ENCODE results near the gene NF2.

NF2 gene

GRCh38 chr22:29569011-29569678 lies 34.3 kb upstream of the NF2 start:
- POLR2A ChIA-PET, result interaction anchor here (1.7 kb wide), 1 partner anchor 16 kb away, joined by 4 read pairs; the partner anchor contains the start of gene THOC5
- CTCF ChIA-PET, result no interaction called here

GRCh38 chr22:29570456-29570855 lies 33.0 kb upstream of the NF2 start:
- ChIA-PET CTCF (interaction anchor here (1.0 kb wide), 1 partner anchor 17 kb away, joined by 3 read pairs; the partner anchor contains the start of gene THOC5), POLR2A (interaction anchor here (1.7 kb wide), 1 partner anchor 17 kb away, joined by 4 read pairs; the partner anchor contains the start of gene THOC5)
- TF ChIP-seq ELF4 (IDR thresholded peaks at IDR 0.05), result no peak
- TF ChIP-seq LEF1 (IDR thresholded peaks at IDR 0.05; ENCODE audit: borderline replicate concordance), result no peak
- no peak for TF ChIP-seq HDGF (IDR thresholded peaks at IDR 0.05; ENCODE audit: borderline replicate concordance)
- no peak for TF ChIP-seq NFRKB (IDR thresholded peaks at IDR 0.05)
- TF ChIP-seq FOXM1 (IDR thresholded peaks at IDR 0.05; ENCODE audit: borderline replicate concordance), result no peak
- DNase-seq (ENCODE audit: extremely low spot score), result no peak

More at GRCh38 chr22:29569011-29569678, 34.3 kb upstream of the NF2 start:
- no peak for DNase-seq (ENCODE audit: extremely low spot score)
- no peak for TF ChIP-seq FOXK2 (IDR thresholded peaks at IDR 0.05)
- no peak for TF ChIP-seq BHLHE40 (IDR thresholded peaks at IDR 0.05; ENCODE audit: borderline replicate concordance)
- no peak for TF ChIP-seq ELF4 (IDR thresholded peaks at IDR 0.05)
- TF ChIP-seq ZNF384 (IDR thresholded peaks at IDR 0.05), result no peak
- no peak for TF ChIP-seq L3MBTL2 (conservative IDR thresholded peaks at IDR 0.05)
- TF ChIP-seq PKNOX1 (IDR thresholded peaks at IDR 0.05), result no peak
- TF ChIP-seq HDGF (IDR thresholded peaks at IDR 0.05; ENCODE audit: borderline replicate concordance), result no peak
- no peak for TF ChIP-seq TARDBP (IDR thresholded peaks at IDR 0.05)
- TF ChIP-seq FOXA1 (IDR thresholded peaks at IDR 0.05), result no peak
- TF ChIP-seq CTBP1 (IDR thresholded peaks at IDR 0.05; ENCODE audit: borderline replicate concordance), result no peak
- no peak for TF ChIP-seq NFRKB (IDR thresholded peaks at IDR 0.05)

GRCh38 chr22:29570912-29571549 lies 32.4 kb upstream of the NF2 start:
- TF ChIP-seq ELF4 (IDR thresholded peaks at IDR 0.05), result no peak
- TF ChIP-seq FOXK2 (IDR thresholded peaks at IDR 0.05), result no peak
- TF ChIP-seq ARNT (IDR thresholded peaks at IDR 0.05), result no peak
- no peak for TF ChIP-seq ZNF384 (IDR thresholded peaks at IDR 0.05)
- no peak for TF ChIP-seq L3MBTL2 (conservative IDR thresholded peaks at IDR 0.05)
- no peak for TF ChIP-seq SP1 (IDR thresholded peaks at IDR 0.05)
- TF ChIP-seq TARDBP (IDR thresholded peaks at IDR 0.05), result no peak
- TF ChIP-seq FOXA1 (IDR thresholded peaks at IDR 0.05), result no peak
- TF ChIP-seq LEF1 (IDR thresholded peaks at IDR 0.05; ENCODE audit: borderline replicate concordance), result no peak
- no peak for TF ChIP-seq CTBP1 (IDR thresholded peaks at IDR 0.05; ENCODE audit: borderline replicate concordance)
- TF ChIP-seq BHLHE40 (IDR thresholded peaks at IDR 0.05; ENCODE audit: borderline replicate concordance), result no peak
- no peak for TF ChIP-seq HDGF (IDR thresholded peaks at IDR 0.05; ENCODE audit: borderline replicate concordance)
- TF ChIP-seq PKNOX1 (IDR thresholded peaks at IDR 0.05), result no peak
- TF ChIP-seq FOXM1 (IDR thresholded peaks at IDR 0.05; ENCODE audit: borderline replicate concordance), result no peak
- no peak for TF ChIP-seq NFRKB (IDR thresholded peaks at IDR 0.05)
- TF ChIP-seq SUZ12 (IDR thresholded peaks at IDR 0.05), result no peak
- DNase-seq (ENCODE audit: extremely low spot score), result no peak
- ChIA-PET CTCF (interaction anchor here (1.0 kb wide), 1 partner anchor 18 kb away, joined by 3 read pairs; the partner anchor contains the start of gene THOC5), POLR2A (interaction anchor here (1.7 kb wide), 1 partner anchor 17 kb away, joined by 4 read pairs; the partner anchor contains the start of gene THOC5)

- ChIA-PET CTCF (no interaction called here), POLR2A (interaction anchor here (1.4 to 1.6 kb wide), 2 partner anchors 20 to 21 kb away, joined by 4 to 6 read pairs; partner anchors contain the start of gene THOC5)
- no peak for TF ChIP-seq NFRKB (IDR thresholded peaks at IDR 0.05)
- no peak for TF ChIP-seq SP1 (IDR thresholded peaks at IDR 0.05)
- TF ChIP-seq BHLHE40 (IDR thresholded peaks at IDR 0.05; ENCODE audit: borderline replicate concordance), result no peak
- TF ChIP-seq TARDBP (IDR thresholded peaks at IDR 0.05), result no peak
- no peak for TF ChIP-seq SUZ12 (IDR thresholded peaks at IDR 0.05)
- TF ChIP-seq ELF4 (IDR thresholded peaks at IDR 0.05), result no peak
- no peak for TF ChIP-seq CTBP1 (IDR thresholded peaks at IDR 0.05; ENCODE audit: borderline replicate concordance)
- no peak for TF ChIP-seq FOXM1 (IDR thresholded peaks at IDR 0.05; ENCODE audit: borderline replicate concordance)
- no peak for TF ChIP-seq L3MBTL2 (conservative IDR thresholded peaks at IDR 0.05)
- TF ChIP-seq ARNT (IDR thresholded peaks at IDR 0.05), result no peak
- no peak for TF ChIP-seq FOXK2 (IDR thresholded peaks at IDR 0.05)
- TF ChIP-seq FOXA1 (IDR thresholded peaks at IDR 0.05), result no peak
- DNase-seq (ENCODE audit: extremely low spot score), result no peak
These were observed 28.5 kb upstream of the NF2 start for GRCh38 chr22:29574762-29575450.

- no peak for TF ChIP-seq FOXM1 (IDR thresholded peaks at IDR 0.05; ENCODE audit: borderline replicate concordance)
- no peak for TF ChIP-seq LEF1 (IDR thresholded peaks at IDR 0.05; ENCODE audit: borderline replicate concordance)
- no peak for TF ChIP-seq ARNT (IDR thresholded peaks at IDR 0.05)
- ChIA-PET CTCF (no interaction called here), POLR2A (no interaction called here)
- no peak for DNase-seq (ENCODE audit: extremely low spot score)
These were observed 24.8 kb upstream of the NF2 start for GRCh38 chr22:29578462-29579200.

All from HEK293T (cell line).